Mucosa of rectum (tissue), 2 donors: Measurements from ENCODE around the gene ASPHD2.

Experiments
- H3K27ac ChIP-seq, 2 donors: one replicate each; pipeline ENCODE4 v1.7.0; 2013; ENCODE audit warnings: inconsistent platforms in 2 of 2, low read depth in 2 of 2, low read length in 2 of 2
- H3K27me3 ChIP-seq, 2 donors: one replicate each; pipeline ENCODE4 v1.7.0; 2013; ENCODE audit warnings: low read length in 2 of 2; ENCODE audit not compliant: control insufficient read depth in 2 of 2, insufficient read depth in 2 of 2
- H3K36me3 ChIP-seq, 2 donors: one replicate each; pipeline ENCODE4 v1.7.0; 2013; ENCODE audit warnings: low read length in 2 of 2; ENCODE audit not compliant: control insufficient read depth in 2 of 2, insufficient read depth in 2 of 2
- H3K4me1 ChIP-seq, 2 donors: one replicate each; pipeline ENCODE4 v1.7.0; 2013; ENCODE audit warnings: low read length in 2 of 2, mild to moderate bottlenecking in 1 of 2; ENCODE audit not compliant: control insufficient read depth in 2 of 2, insufficient read depth in 2 of 2
- H3K4me3 ChIP-seq, 2 donors: one replicate each; pipeline ENCODE4 v1.7.0; 2013; ENCODE audit warnings: low read length in 2 of 2
- H3K9ac ChIP-seq, 2 donors: one replicate each; pipeline ENCODE4 v1.7.0; 2013; ENCODE audit warnings: low read length in 2 of 2, low read depth in 1 of 2, mild to moderate bottlenecking in 1 of 2
- H3K9me3 ChIP-seq, 2 donors: one replicate each; pipeline ENCODE4 v1.7.0; 2013; ENCODE audit warnings: low read length in 2 of 2; ENCODE audit not compliant: control insufficient read depth in 2 of 2
- donor health status: healthy.
- donor health status: Normal muscosa, but diverticular disease.

Gene ASPHD2, protein sequence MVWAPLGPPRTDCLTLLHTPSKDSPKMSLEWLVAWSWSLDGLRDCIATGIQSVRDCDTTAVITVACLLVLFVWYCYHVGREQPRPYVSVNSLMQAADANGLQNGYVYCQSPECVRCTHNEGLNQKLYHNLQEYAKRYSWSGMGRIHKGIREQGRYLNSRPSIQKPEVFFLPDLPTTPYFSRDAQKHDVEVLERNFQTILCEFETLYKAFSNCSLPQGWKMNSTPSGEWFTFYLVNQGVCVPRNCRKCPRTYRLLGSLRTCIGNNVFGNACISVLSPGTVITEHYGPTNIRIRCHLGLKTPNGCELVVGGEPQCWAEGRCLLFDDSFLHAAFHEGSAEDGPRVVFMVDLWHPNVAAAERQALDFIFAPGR

GRCh38 chr22:26428515-26429457, at the start of gene ASPHD2:
TSS of gene ASPHD2 (plus strand) at chr22:26429260. CDS start at chr22:26433616, 4,356 bp downstream.
- Histone ChIP-seq H3K27me3 (no peaks in the 10 kb centered on the region), H3K9me3 (no peaks in the 10 kb centered on the region), H3K4me1 (peaks cover 6 to 14% of the 10 kb centered on the region in 2 donors), H3K36me3 (no peaks in the 10 kb centered on the region), H3K9ac (peak within 1 kb of the TSS; percentile 76 to 88), H3K4me3 (peak within 1 kb of the TSS; percentile 69 to 89), H3K27ac (peak within 1 kb of the TSS; percentile 75 to 90)

- Histone ChIP-seq H3K36me3 (no peaks in the 10 kb centered on the region), H3K4me3 (no peak overlapping the region), H3K9ac (no peak overlapping the region), H3K9me3 (peaks cover 0 to 2% of the 10 kb centered on the region in 2 donors), H3K27ac (no peak overlapping the region), H3K27me3 (peaks cover 16 to 30% of the 10 kb centered on the region in 2 donors), H3K4me1 (no peaks in the 10 kb centered on the region)
Measured at GRCh38 chr22:26380072-26380830, 48.8 kb upstream of the ASPHD2 start.

DNA sequence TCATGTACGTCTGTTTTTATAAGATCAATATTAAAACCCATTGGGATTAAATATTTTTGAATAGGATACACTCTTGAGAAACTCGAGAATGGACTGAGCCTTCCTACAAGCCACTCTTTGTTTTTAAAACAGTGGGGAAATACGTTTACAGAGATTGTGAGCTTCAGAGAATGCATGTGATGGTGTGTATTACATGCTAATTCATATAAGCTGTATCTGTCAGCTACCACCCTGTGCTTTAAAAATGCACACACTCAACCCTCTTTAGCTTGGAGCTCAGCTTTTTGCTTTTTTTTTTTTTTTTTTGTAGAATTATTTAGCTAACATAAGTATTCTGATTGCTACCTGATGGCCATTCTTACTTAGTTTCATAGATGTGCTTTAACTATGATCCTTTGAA, 46.3 kb upstream of the ASPHD2 start:
- Histone ChIP-seq H3K27me3 (peaks cover 18 to 19% of the 10 kb centered on the region in 2 donors), H3K36me3 (no peaks in the 10 kb centered on the region), H3K27ac (no peak overlapping the region), H3K4me1 (no peaks in the 10 kb centered on the region), H3K9ac (no peak overlapping the region), H3K4me3 (no peak overlapping the region), H3K9me3 (peaks cover 0 to 2% of the 10 kb centered on the region in 2 donors)

- peaks cover 14 to 19% of the 10 kb centered on the region in 2 donors for H3K27me3 ChIP-seq
- no peak overlapping the region for H3K4me3 ChIP-seq
- no peak overlapping the region for H3K27ac ChIP-seq
- no peak overlapping the region for H3K9ac ChIP-seq
- H3K36me3 ChIP-seq, result no peaks in the 10 kb centered on the region
- peaks cover 0 to under 1% of the 10 kb centered on the region in 2 donors for H3K9me3 ChIP-seq
- no peaks in the 10 kb centered on the region for H3K4me1 ChIP-seq
Measured at GRCh38 chr22:26383968-26384556, 45.0 kb upstream of the ASPHD2 start.

DNA sequence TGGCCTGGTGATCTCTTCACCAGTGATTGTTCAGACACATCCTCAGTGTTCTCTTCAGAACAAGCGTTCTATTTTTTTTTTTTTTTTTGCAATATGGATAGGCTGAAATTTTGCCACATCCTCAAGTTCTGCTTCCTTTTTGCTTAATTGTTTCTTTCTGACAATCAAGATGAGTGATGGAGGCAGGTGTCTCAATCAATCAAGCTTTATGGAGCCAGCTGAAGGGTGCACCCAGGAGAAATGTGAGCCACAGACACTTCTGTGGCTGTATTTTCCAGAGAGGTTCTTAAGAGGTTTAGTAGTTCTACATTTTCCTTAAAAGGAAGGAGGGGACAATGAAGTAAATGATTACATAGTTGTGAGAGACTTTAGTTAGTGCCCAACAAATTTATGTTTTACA, 43.9 kb upstream of the ASPHD2 start:
- peaks cover 7 to 15% of the 10 kb centered on the region in 2 donors for H3K27me3 ChIP-seq

GRCh38 chr22:26389125-26389524, 39.9 kb upstream of the ASPHD2 start:
- H3K9ac ChIP-seq, result no peak overlapping the region
- H3K27ac ChIP-seq, result no peak overlapping the region
- no peaks in the 10 kb centered on the region for H3K9me3 ChIP-seq
- H3K4me1 ChIP-seq, result no peaks in the 10 kb centered on the region
- peaks cover 5 to 8% of the 10 kb centered on the region in 2 donors for H3K27me3 ChIP-seq
- no peak overlapping the region for H3K4me3 ChIP-seq
- H3K36me3 ChIP-seq, result no peaks in the 10 kb centered on the region

More for the DNA sequence above, 43.9 kb upstream of the ASPHD2 start:
- Histone ChIP-seq H3K9ac (no peak overlapping the region), H3K27ac (no peak overlapping the region), H3K4me1 (no peaks in the 10 kb centered on the region), H3K36me3 (no peaks in the 10 kb centered on the region), H3K9me3 (no peaks in the 10 kb centered on the region), H3K4me3 (no peak overlapping the region)

DNA sequence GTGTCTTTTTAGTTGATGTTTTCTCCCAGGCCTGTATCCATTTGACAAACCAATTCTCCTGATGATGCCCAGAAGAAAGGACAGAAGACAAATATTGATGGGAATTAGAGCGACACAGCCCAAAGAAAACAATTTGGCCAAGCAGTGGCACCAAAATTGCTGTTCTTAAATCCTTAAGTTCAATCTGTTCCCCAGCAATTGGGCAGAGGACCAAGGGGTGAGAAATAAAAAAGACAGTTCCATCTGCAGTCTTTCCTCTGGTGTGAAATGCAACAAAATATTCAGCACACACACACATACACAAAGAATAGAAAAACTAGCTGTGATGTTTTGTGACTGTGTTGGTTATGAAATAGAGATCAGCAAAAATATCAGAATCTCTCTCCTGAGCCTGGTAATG, 38.0 kb upstream of the ASPHD2 start:
- Histone ChIP-seq H3K9ac (no peak overlapping the region), H3K4me1 (no peaks in the 10 kb centered on the region), H3K36me3 (no peaks in the 10 kb centered on the region), H3K9me3 (no peaks in the 10 kb centered on the region), H3K27me3 (peaks cover 0 to 5% of the 10 kb centered on the region in 2 donors), H3K27ac (no peak overlapping the region), H3K4me3 (no peak overlapping the region)

- Histone ChIP-seq H3K4me3 (no peak overlapping the region), H3K27ac (no peak overlapping the region), H3K36me3 (no peaks in the 10 kb centered on the region), H3K27me3 (peaks cover 0 to 2% of the 10 kb centered on the region in 2 donors), H3K4me1 (no peaks in the 10 kb centered on the region), H3K9ac (no peak overlapping the region), H3K9me3 (no peaks in the 10 kb centered on the region)
Measured at GRCh38 chr22:26391623-26392022, 37.4 kb upstream of the ASPHD2 start.

- H3K36me3 ChIP-seq, result no peaks in the 10 kb centered on the region
- no peak overlapping the region for H3K9ac ChIP-seq
- H3K27me3 ChIP-seq, result peaks cover 0 to 2% of the 10 kb centered on the region in 2 donors
- H3K27ac ChIP-seq, result no peak overlapping the region
- no peak overlapping the region for H3K4me3 ChIP-seq
- no peaks in the 10 kb centered on the region for H3K4me1 ChIP-seq
- H3K9me3 ChIP-seq, result no peaks in the 10 kb centered on the region
Measured at GRCh38 chr22:26393929-26394328, 35.1 kb upstream of the ASPHD2 start.
